Activated CD8-positive, alpha-beta T cell treated with anti-CD3 and anti-CD28 coated beads, Interleukin-2, amount 10 ng/mL, durations not matched to agents 7 days and 5 days (primary cell): ENCODE data around the gene GJB6. TPM values are rescaled to one million over a fixed set of nuclear protein-coding genes. Genes with fewer than 3 reads are reported as not detected.

Source experiments
- ATAC-seq: fragments of 150-1000 bp; cut with Tn5 transposase; one replicate; pipeline ENCODE4 v1.10.0; 2021; ENCODE audit warnings: moderate library complexity
- CTCF ChIA-PET: fragments of 350-600 bp; sonication (Branson Sonifier 250); formaldehyde crosslinking; loops from one replicate; lab custom pipeline; 2021; ENCODE audit warnings: antibody characterized with exemption; lab: Charles Lee
- POLR2A ChIA-PET: fragments of 350-600 bp; sonication (Branson Sonifier 250); formaldehyde crosslinking; loops from one replicate; lab custom pipeline; 2021; ENCODE audit warnings: antibody characterized with exemption; lab: Charles Lee
- DNase-seq: peaks from one replicate; pipeline ENCODE4 v3.0.0-alpha.2; 2020
- H3K27ac Mint-ChIP-seq: one replicate; pipeline ENCODE4 v1.8.0; 2021; ENCODE audit warnings: mild to moderate bottlenecking, mixed read lengths
- H3K27me3 Mint-ChIP-seq: one replicate; pipeline ENCODE4 v1.8.0; 2021; ENCODE audit warnings: low read depth, mixed read lengths
- H3K36me3 Mint-ChIP-seq: one replicate; pipeline ENCODE4 v1.8.0; 2021; ENCODE audit warnings: low read depth, mixed read lengths
- H3K4me1 Mint-ChIP-seq: one replicate; pipeline ENCODE4 v1.8.0; 2021; ENCODE audit warnings: low read depth, mixed read lengths
- H3K4me3 Mint-ChIP-seq: one replicate; pipeline ENCODE4 v1.8.0; 2021; ENCODE audit warnings: mild to moderate bottlenecking, mixed read lengths
- H3K9me3 Mint-ChIP-seq: one replicate; pipeline ENCODE4 v1.8.0; 2022; ENCODE audit warnings: mixed read lengths; ENCODE audit not compliant: insufficient read depth
- total RNA-seq, 2 experiments: library from RNA; stranded (reverse); gene quantifications; one replicate each; pipeline ENCODE4 v1.2.3, GENCODE V29; 2021

Gene GJB6
- total RNA-seq, 2 experiments from 2014 or later, result 1.7 to 1.9 TPM

- CTCF ChIA-PET, result no interaction called here
- H3K4me1 Mint-ChIP-seq, result peaks cover 8% of the 10 kb centered on the region
- no peak overlapping the region for H3K27ac Mint-ChIP-seq
- no peaks in the 10 kb centered on the region for H3K9me3 Mint-ChIP-seq
- no peaks in the 10 kb centered on the region for H3K36me3 Mint-ChIP-seq
- POLR2A ChIA-PET, result no interaction called here
- ATAC-seq (no peak), DNase-seq (no peak)
- H3K27me3 Mint-ChIP-seq, result peaks cover 66% of the 10 kb centered on the region
- H3K4me3 Mint-ChIP-seq, result no peak overlapping the region
Measured at GRCh38 chr13:20177049-20177831, 54.9 kb downstream of the GJB6 start.

GRCh38 chr13:20175907-20176652 is 56.0 kb downstream of the GJB6 start:
- Mint-ChIP-seq H3K36me3 (no peaks in the 10 kb centered on the region), H3K4me1 (peaks cover 8% of the 10 kb centered on the region), H3K27me3 (peaks cover 69% of the 10 kb centered on the region), H3K27ac (no peak overlapping the region), H3K4me3 (no peak overlapping the region), H3K9me3 (no peaks in the 10 kb centered on the region)
- DNase-seq (no peak), ATAC-seq (no peak)
- ChIA-PET CTCF (no interaction called here), POLR2A (interaction anchor here (0.5 kb wide), 1 partner anchor 476 kb away, joined by 3 read pairs; no protein-coding TSS in a partner anchor)

- Mint-ChIP-seq H3K27me3 (peaks cover 68% of the 10 kb centered on the region), H3K4me1 (peaks cover 8% of the 10 kb centered on the region), H3K36me3 (no peaks in the 10 kb centered on the region), H3K27ac (no peak overlapping the region), H3K9me3 (no peaks in the 10 kb centered on the region), H3K4me3 (no peak overlapping the region)
- ChIA-PET POLR2A (no interaction called here), CTCF (no interaction called here)
- ATAC-seq, result no peak
- no peak for DNase-seq
Measured at GRCh38 chr13:20175406-20175794, 56.7 kb downstream of the GJB6 start.

- ATAC-seq, result peak; percentile 76
- H3K4me3 Mint-ChIP-seq, result no peak overlapping the region
- peak; percentile 45 for DNase-seq
- H3K27ac Mint-ChIP-seq, result no peak overlapping the region
- peaks cover 8% of the 10 kb centered on the region for H3K4me1 Mint-ChIP-seq
- no peaks in the 10 kb centered on the region for H3K9me3 Mint-ChIP-seq
- no peaks in the 10 kb centered on the region for H3K36me3 Mint-ChIP-seq
- CTCF ChIA-PET, result no interaction called here
- POLR2A ChIA-PET, result no interaction called here
- H3K27me3 Mint-ChIP-seq, result peaks cover 71% of the 10 kb centered on the region
Measured at GRCh38 chr13:20174656-20175405, 57.3 kb downstream of the GJB6 start.

- peaks cover 14% of the 10 kb centered on the region for H3K4me1 Mint-ChIP-seq
- no peak overlapping the region for H3K27ac Mint-ChIP-seq
- DNase-seq (no peak), ATAC-seq (no peak)
- no peaks in the 10 kb centered on the region for H3K36me3 Mint-ChIP-seq
- ChIA-PET CTCF (no interaction called here), POLR2A (no interaction called here)
- H3K4me3 Mint-ChIP-seq, result no peak overlapping the region
- peaks cover 65% of the 10 kb centered on the region for H3K27me3 Mint-ChIP-seq
- H3K9me3 Mint-ChIP-seq, result no peaks in the 10 kb centered on the region
Measured at GRCh38 chr13:20173116-20173746, 58.9 kb downstream of the GJB6 start.

Other genes with a start within 250 kb of the GJB6 start
- under 1 TPM in 1 of 2 experiments, not detected in 1; 0.16 TPM for gene GJA3, start 71.3 kb downstream of the GJB6 start, total RNA-seq
- under 1 TPM; 0.26 to 0.32 TPM for gene GJB2, start 39.4 kb downstream of the GJB6 start, total RNA-seq